Small intestine (tissue), 7 donors: Measurements from ENCODE around the gene CHST7. TPM values are rescaled to one million over a fixed set of nuclear protein-coding genes. Genes with fewer than 3 reads are reported as not detected.
A peak's percentile ranks its signal among the peaks of the same experiment; 100 is the strongest.

ENCODE experiments used
- DNase-seq, 2 donors: peaks; one replicate each; pipeline versions ENCODE4 v3.0.0 to v3.0.0-alpha.2; 2013
- FAIRE-seq: peaks from 2 replicates; lab custom pipeline; 2012; peaks lifted over from hg19 to GRCh38; lab: Jason Lieb, UNC
- H3K27ac ChIP-seq, 3 donors: one replicate each; pipeline ENCODE4 v1.5.1; 2013; ENCODE audit warnings: low read length in 2 of 3, mild to moderate bottlenecking in 2 of 3, control low read depth in 1 of 3, inconsistent platforms in 1 of 3, low read depth in 1 of 3, moderate library complexity in 1 of 3
- H3K27me3 ChIP-seq, 3 donors: one replicate each; pipeline ENCODE4 v1.6.1; 2013; ENCODE audit warnings: low read length in 3 of 3, inconsistent platforms in 1 of 3; ENCODE audit not compliant: control insufficient read depth in 3 of 3, insufficient read depth in 3 of 3
- H3K36me3 ChIP-seq, 3 donors: one replicate each; pipeline ENCODE4 v1.6.1; 2013; ENCODE audit warnings: low read length in 3 of 3, inconsistent platforms in 1 of 3, low read depth in 1 of 3, mild to moderate bottlenecking in 1 of 3, moderate library complexity in 1 of 3; ENCODE audit not compliant: control insufficient read depth in 3 of 3, insufficient read depth in 2 of 3
- H3K4me1 ChIP-seq, 3 donors: one replicate each; pipeline ENCODE4 v1.6.1; 2013; ENCODE audit warnings: low read length in 2 of 3, inconsistent platforms in 1 of 3, low read depth in 1 of 3, mild to moderate bottlenecking in 1 of 3, moderate library complexity in 1 of 3; ENCODE audit not compliant: control insufficient read depth in 3 of 3, insufficient read depth in 2 of 3
- H3K4me3 ChIP-seq, 3 donors: one replicate each; pipeline ENCODE4 v1.5.1; 2013; ENCODE audit warnings: low read length in 3 of 3, control low read depth in 1 of 3, inconsistent platforms in 1 of 3, low read depth in 1 of 3, mild to moderate bottlenecking in 1 of 3, moderate library complexity in 1 of 3
- H3K9me3 ChIP-seq, 2 donors: one replicate each; pipeline ENCODE4 v1.6.1; 2013; ENCODE audit warnings: low read depth in 1 of 2, low read length in 1 of 2; ENCODE audit not compliant: control insufficient read depth in 2 of 2, insufficient read depth in 1 of 2
- WGBS, 3 donors: extraction: QIAGEN DNeasy Blood & Tissue Kit; methylation state at CpG; one replicate each; pipeline ENCODE4 v1.1.7; 2013; 5-methylcytosine and 5-hydroxymethylcytosine counted together
- polyA plus RNA-seq, 4 donors: library from polyadenylated mRNA; stranded (reverse) in 3 of 4; unstranded in 1 of 4; fragments of 200-250 nt in 3 of 4; fragments of 120-200 nt in 1 of 4; gene quantifications; one replicate each; pipeline versions ENCODE4 v1.2.1 to v1.2.3, GENCODE V29; 2013
- donor health status: healthy with polysubstance abuse.
- donor health status: control.
- donor health status: control.
- donor health status: Bipolar disorder and iron deficiency.
- donor health status: healthy.

CHST7 gene
- polyA plus RNA-seq, 4 donors, result 0.54 to 3.8 (median 1.1) TPM; not detected in 1

DNA sequence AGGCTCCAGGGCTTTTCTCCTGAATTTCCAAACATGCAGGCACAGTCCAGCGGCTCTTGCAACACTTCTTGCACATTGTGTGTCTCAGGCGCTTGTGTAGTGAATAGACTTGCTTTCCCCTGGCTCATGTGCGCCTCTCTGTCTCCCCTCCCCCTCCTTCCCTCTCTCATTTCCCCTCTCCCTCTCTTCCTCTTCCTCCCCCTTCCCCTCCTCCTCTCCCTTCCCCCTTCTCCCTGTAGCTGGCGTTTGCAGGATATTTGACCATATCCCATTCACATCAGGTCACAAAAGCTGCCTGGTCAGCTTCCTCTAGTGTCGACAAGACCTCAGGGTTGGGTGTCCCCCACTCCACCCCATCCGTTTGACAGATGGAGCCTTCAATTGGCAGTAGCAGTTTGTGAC, 2.4 kb downstream of the CHST7 start:
- FAIRE-seq, result no peak
- Histone ChIP-seq H3K36me3 (no peaks in the 10 kb centered on the region), H3K4me3 (no peak overlapping the region), H3K27me3 (peaks cover 0 to 23% (median 0%) of the 10 kb centered on the region in 3 donors), H3K4me1 (no peaks in the 10 kb centered on the region), H3K9me3 (no peaks in the 10 kb centered on the region), H3K27ac (no peak overlapping the region)
- 12 to 55% (median 25%) methylated on average over 6 of the region's 6 CpGs for WGBS, 3 donors
- DNase-seq, result no peak

DNA sequence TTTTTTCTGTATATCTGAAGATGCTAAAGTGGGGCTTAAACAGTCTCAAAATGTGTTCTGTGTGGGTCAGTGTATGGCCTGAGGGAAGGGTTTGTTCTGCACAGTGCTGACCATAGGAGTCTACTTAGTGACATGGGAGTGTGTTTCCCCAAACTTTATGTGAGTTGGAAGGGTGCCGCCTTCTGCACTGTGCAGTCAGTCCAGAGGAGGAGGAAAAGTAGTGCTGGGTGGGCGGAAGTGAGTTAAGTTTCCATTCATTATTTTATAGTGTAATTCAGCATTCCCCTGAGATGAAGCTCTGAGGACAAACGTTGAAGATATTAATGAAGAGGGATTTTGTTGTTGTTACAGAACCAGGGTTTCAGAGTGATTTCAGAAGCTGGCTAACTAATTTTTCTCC, 2.9 kb downstream of the CHST7 start:
- Histone ChIP-seq H3K4me3 (no peak overlapping the region), H3K36me3 (no peaks in the 10 kb centered on the region), H3K9me3 (no peaks in the 10 kb centered on the region), H3K4me1 (no peaks in the 10 kb centered on the region), H3K27me3 (peaks cover 0 to 23% (median 0%) of the 10 kb centered on the region in 3 donors), H3K27ac (no peak overlapping the region)
- FAIRE-seq (no peak), DNase-seq (no peak)
- WGBS, 3 donors, result 41 to 58% (median 57%) methylated on average over 3 of the region's 3 CpGs

DNA sequence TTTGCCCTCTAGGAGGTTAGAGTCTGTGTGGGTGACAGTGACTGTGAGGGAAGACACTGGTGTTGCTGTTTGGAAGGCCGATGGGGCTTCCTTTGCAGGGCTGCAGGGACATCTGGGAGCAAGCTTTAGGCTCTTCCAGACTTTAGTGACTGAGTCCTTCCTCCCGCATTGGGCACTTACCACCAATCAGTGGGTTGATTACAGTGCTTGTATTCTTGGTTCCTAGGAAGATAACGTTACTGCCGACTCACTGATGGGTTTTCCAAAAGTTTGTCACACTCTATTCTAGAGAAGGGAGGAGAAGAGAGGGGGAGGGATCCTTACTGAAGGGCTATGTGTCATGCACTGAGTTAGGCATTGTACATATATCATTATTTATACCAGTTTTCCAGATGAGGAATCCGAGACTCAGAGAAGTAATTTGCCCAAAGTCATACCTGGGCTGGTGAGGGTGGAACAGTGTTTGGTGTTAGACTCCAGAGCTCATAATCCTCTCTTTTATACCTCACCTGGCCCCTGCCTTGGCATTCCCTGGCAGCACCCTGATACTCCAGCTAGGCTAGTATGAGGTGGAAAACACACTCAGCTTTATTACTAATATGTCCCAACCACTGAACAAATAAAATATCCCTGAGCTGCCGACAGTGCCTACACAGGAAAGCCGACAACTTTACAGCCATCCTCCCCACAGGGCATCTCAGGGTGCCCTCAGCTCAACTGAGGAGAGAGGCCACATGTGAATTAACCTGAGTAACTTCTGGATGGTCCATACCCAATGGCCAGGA, 3.8 kb downstream of the CHST7 start:
- FAIRE-seq (no peak), DNase-seq (no peak)
- peaks cover 0 to 23% (median 0%) of the 10 kb centered on the region in 3 donors for H3K27me3 ChIP-seq
- no peaks in the 10 kb centered on the region for H3K36me3 ChIP-seq
- WGBS, 3 donors, result 74 to 83% (median 79%) methylated on average over 7 of the region's 7 CpGs
- no peaks in the 10 kb centered on the region for H3K4me1 ChIP-seq
- no peaks in the 10 kb centered on the region for H3K9me3 ChIP-seq
- H3K4me3 ChIP-seq, result no peak overlapping the region
- no peak overlapping the region for H3K27ac ChIP-seq

DNA sequence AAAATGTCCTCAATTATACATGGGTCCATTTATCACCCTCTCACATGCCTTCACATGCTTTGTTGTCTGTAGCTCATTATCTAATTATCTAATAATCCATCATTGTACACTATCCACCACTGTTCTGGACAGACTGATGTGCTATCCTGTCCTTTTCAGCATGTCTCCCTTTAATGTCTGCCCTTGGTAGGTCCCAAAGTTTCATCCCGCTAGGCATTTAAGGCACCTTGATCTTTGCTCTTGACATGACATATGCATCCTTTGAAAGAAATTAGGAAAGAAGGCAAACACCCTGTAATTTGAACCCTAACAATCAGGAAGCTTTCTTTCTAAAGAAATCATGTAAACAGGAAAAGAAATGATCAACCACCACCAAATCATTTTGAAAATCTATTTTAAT, 5.7 kb downstream of the CHST7 start:
- Histone ChIP-seq H3K27me3 (peaks cover 0 to 16% (median 0%) of the 10 kb centered on the region in 3 donors), H3K4me1 (no peaks in the 10 kb centered on the region), H3K27ac (no peak overlapping the region), H3K4me3 (no peak overlapping the region), H3K36me3 (no peaks in the 10 kb centered on the region), H3K9me3 (no peaks in the 10 kb centered on the region)
- DNase-seq (no peak), FAIRE-seq (no peak)
- 86 to 95% (median 88%) methylated on average over 1 of the region's 1 CpG for WGBS, 3 donors

DNA sequence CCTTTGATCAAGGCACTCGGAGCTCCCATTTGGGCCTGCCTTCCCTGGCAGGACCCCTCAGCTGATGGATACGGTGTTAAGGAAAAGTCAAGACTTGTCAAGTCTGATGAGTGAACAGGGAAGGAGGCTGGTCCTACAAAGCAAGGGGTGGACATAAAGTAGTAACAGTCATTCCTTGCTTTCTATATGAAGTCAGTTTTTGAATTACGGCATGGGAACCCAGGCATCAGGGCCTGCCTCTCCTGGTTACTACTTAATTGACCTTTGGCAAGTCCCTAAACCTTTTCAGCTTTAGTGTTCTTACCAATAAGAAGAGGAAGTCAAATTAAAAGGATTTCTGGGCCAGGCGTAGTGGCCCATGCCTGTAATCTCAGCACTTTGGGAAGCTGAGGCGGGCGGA, 7.0 kb downstream of the CHST7 start:
- 91 to 94% (median 92%) methylated on average over 5 to 6 of the region's 6 CpGs for WGBS, 3 donors
- FAIRE-seq, result no peak

DNA sequence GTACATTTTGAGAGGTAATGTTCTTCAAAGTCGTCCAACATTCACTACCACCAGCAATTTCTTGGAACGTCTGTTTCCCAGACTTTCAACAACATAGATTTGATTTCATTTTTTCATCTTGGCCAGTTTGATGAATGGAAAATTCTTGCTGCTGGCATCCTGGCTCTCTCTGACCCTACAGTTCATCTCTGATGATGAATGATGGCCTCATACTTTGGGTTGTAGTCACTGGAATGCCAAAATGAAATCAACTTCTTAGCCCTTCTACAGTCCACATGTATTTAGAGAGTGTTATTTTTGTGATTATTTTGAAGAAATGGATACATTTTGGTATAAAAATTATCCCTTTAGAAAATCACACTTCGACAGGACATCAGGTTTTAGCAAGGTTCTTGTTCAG, 8.8 kb downstream of the CHST7 start:
- 59 to 79% (median 75%) methylated on average over 3 of the region's 3 CpGs for WGBS, 3 donors
- H3K27ac ChIP-seq, result no peak overlapping the region
- FAIRE-seq (no peak), DNase-seq (no peak)
- no peaks in the 10 kb centered on the region for H3K9me3 ChIP-seq
- no peaks in the 10 kb centered on the region for H3K4me1 ChIP-seq
- no peaks in the 10 kb centered on the region for H3K36me3 ChIP-seq
- no peak overlapping the region for H3K4me3 ChIP-seq
- peaks cover 0 to 3% (median 0%) of the 10 kb centered on the region in 3 donors for H3K27me3 ChIP-seq

More for the DNA sequence above, 7.0 kb downstream of the CHST7 start:
- Histone ChIP-seq H3K27me3 (peaks cover 0 to 7% (median 0%) of the 10 kb centered on the region in 3 donors), H3K9me3 (no peaks in the 10 kb centered on the region), H3K36me3 (no peaks in the 10 kb centered on the region), H3K27ac (no peak overlapping the region), H3K4me1 (no peaks in the 10 kb centered on the region), H3K4me3 (no peak overlapping the region)
- DNase-seq, result no peak

DNA sequence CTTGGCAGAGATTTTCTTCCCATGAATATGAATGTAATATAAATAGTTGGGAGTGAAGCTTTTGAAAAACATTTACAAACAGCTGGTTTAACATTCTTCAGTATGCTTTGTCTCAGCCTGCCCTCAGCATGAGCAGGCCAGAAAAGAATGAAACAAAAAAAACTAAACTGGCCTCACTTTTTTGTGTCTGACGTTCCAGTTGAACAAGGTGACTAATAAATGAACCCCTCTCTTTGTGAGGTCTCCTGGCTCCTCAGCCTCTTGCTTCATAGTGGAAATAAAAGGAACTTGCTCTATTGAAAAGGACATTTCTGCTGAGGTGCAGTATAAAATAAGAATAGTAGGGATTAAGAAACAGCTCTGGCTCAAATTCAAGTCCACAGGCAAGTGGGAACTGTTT, 9.4 kb downstream of the CHST7 start:
- DNase-seq (no peak), FAIRE-seq (no peak)
- no peaks in the 10 kb centered on the region for H3K4me1 ChIP-seq
- H3K27me3 ChIP-seq, result peaks cover 0 to 3% (median 0%) of the 10 kb centered on the region in 3 donors
- no peaks in the 10 kb centered on the region for H3K9me3 ChIP-seq
- H3K27ac ChIP-seq, result peak overlapping the region in 1 of 3 donors; percentile 4
- 19 to 58% (median 38%) methylated on average over 1 of the region's 1 CpG for WGBS, 3 donors
- H3K4me3 ChIP-seq, result no peak overlapping the region
- no peaks in the 10 kb centered on the region for H3K36me3 ChIP-seq

DNA sequence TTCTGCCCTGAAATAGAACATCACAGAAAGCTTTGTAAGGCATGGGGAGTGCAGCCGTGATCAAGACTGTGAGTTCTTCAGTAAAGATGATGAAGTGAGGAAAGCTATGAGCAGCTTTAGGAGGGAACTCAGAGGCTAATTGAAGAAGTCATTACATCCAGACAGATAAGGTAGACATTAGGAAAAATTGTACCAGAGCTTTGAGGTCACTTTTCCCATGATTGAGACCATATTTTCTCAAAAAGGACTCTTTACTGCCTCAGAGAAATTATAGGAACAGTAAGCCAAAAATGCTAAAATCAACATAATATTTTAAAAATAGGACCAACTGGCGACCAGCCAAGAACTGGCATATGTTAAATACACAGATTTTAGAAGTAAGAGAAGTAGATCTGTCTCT, 11.2 kb downstream of the CHST7 start:
- H3K27ac ChIP-seq, result no peak overlapping the region
- H3K4me3 ChIP-seq, result no peak overlapping the region
- no peaks in the 10 kb centered on the region for H3K4me1 ChIP-seq
- H3K27me3 ChIP-seq, result peaks cover 0 to 3% (median 0%) of the 10 kb centered on the region in 3 donors
- DNase-seq (no peak), FAIRE-seq (no peak)
- no peaks in the 10 kb centered on the region for H3K9me3 ChIP-seq
- H3K36me3 ChIP-seq, result no peaks in the 10 kb centered on the region
- WGBS, 3 donors, result 64 to 90% (median 73%) methylated on average over 2 of the region's 2 CpGs
